GM18519 (cell line): ENCODE measurements around the gene RNASE12.

Experiments used
- ATAC-seq: cut with Tn5 transposase; IDR thresholded peaks from one replicate; pipeline ENCODE4 v1.9.1; 2021; ENCODE audit warnings: mild to moderate bottlenecking, moderate library complexity; ENCODE audit not compliant: unreplicated experiment, low FRiP score

The RNASE12 gene

DNA sequence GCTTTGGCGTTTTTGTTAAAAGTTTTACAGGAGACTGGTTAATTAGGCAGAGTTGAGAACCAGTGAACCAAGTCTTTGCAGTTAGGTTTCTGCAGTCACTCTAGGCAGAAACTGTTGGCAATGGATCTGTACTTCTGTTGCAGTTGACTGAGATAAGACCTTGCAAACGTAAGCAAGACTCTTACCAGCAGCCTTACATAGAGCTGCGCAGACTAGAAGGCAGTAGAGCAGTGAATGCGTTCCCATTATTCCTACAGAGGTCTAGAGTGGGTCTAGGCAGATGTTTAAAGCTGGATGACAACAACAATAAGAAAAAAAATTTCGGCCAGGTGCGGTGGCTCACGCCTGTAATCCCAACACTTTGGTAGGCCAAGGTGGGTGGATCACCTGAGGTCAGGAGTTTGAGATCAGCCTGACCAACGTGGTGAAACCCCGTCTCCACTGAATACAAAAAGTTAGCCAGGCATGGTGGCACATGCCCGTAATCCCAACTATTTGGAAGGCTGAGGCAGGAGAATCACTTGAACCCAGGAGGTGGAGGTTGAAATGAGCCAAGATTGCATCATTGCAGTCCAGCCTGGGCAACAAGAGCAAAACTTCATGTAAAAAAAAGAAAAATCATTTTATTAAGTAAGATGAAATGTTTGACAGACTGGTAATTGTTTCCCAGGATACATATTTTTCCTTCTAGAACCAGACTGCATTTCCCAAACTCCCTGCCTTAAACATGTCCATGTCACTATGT is 42.6 kb downstream of the RNASE12 start:
- no peak for ATAC-seq

DNA sequence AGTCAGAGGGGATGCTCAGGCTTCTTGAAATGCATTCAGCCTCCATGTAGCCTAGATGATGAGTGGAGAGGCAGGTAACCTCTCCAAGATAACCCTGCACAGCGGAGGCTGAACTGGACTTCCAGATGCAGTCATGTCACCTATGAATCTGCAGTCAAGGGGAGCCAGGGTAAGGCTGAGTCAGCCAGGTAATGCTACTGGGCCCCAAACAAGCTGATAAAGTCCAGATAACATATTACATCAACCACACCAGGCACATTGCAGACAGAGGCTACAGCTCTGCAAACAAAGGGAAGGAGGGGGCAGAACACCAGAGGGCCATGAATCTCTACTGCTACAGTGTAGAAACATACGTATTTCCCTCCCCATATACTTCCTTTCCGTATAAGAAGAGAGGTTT is 44.3 kb downstream of the RNASE12 start:
- ATAC-seq: no peak
